HG03039 (cell line): Measurements from ENCODE around the gene PDZRN3.

Source experiments
- ATAC-seq: cut with Tn5 transposase; IDR thresholded peaks from one replicate; pipeline ENCODE4 v1.9.1; 2021; ENCODE audit warnings: mild to moderate bottlenecking, moderate library complexity; ENCODE audit not compliant: unreplicated experiment

The PDZRN3 gene

GRCh38 chr3:73623346-73623745 lies 1.4 kb downstream of the PDZRN3 start:
- ATAC-seq, result no peak

GRCh38 chr3:73622091-73622805 lies 2.5 kb downstream of the PDZRN3 start:
- no peak for ATAC-seq

- no peak for ATAC-seq
These were observed 3.4 kb downstream of the PDZRN3 start for GRCh38 chr3:73621388-73621787.

DNA sequence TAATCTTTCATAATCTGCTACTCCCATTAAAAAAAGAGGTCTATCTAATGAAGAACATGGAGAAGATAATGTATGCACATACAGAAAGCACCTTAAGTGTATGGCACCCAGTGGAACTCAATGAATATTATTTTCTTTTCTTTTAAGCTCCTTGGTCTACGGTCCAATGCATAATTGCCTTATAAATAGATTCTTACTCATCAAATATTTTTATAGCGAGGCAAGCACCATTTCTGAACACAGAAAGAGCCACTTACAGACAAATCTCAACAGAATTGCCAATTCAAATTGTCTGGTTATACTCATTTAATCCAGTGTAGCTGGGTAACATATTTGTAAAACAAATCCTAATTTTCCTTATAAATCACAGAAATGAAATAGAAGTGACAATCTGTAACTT lies 6.3 kb downstream of the PDZRN3 start:
- ATAC-seq, result no peak

- ATAC-seq, result no peak
These were observed 8.7 kb downstream of the PDZRN3 start for GRCh38 chr3:73616056-73616455.

GRCh38 chr3:73614419-73614818 lies 10.3 kb downstream of the PDZRN3 start:
- no peak for ATAC-seq

- ATAC-seq, result no peak
These were observed 13.6 kb downstream of the PDZRN3 start for GRCh38 chr3:73611176-73611575.

GRCh38 chr3:73610493-73610892 lies 14.2 kb downstream of the PDZRN3 start:
- ATAC-seq, result no peak

DNA sequence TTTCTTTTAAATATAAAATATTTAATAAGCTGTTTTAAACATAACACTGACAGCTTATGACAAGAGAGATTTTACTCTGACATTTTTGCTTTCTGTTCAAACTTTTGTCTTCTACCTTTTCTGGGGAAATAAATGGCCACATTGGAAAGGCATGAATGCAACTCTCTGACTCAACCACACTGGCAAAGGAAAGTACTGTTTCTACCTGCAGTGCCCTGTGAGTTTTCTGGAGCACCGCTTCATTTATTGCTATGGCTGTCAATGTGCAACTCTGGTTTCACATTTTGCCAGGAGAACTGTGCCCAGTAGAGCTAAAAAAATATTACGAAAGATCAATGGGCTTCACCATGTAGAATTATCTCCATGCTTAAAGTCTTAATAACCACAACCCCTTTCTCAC lies 15.1 kb downstream of the PDZRN3 start:
- no peak for ATAC-seq

DNA sequence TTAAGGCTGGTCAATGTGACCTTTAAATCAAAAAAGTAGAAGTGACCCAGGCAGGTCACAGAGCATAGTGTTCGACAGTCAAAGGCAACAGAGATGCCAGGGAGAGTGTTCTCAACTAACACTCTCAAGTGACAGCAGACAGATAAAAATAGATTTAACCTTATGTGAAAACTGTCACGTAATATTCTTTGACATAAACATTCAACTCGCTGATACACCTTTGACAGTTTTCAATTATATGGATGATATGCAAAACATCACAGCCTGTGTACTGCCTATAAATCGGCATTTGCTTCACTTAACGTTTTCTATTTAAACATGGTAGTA lies 15.5 kb downstream of the PDZRN3 start:
- no peak for ATAC-seq

GRCh38 chr3:73608456-73609314 lies 16.1 kb downstream of the PDZRN3 start:
- ATAC-seq, result no peak

GRCh38 chr3:73605861-73606260 lies 18.9 kb downstream of the PDZRN3 start:
- ATAC-seq, result no peak

DNA sequence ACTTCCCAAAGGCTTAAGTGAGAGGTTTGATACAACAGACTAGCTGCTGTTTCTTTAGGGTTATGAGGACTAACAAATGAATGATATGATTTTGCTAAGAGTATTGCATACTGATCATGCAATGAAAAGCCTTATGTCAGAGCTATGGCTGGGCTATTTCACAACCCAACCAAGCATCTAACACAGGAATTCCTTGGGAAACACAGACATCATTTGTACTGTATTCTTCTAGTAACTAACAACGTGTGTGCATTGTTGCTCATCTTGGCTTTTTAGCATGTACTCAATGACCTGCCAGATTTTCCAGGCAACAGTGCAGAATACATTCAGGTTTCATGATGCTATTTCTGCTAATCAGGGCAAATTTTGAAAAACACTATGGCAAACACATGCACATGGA lies 19.3 kb downstream of the PDZRN3 start:
- ATAC-seq, result no peak

DNA sequence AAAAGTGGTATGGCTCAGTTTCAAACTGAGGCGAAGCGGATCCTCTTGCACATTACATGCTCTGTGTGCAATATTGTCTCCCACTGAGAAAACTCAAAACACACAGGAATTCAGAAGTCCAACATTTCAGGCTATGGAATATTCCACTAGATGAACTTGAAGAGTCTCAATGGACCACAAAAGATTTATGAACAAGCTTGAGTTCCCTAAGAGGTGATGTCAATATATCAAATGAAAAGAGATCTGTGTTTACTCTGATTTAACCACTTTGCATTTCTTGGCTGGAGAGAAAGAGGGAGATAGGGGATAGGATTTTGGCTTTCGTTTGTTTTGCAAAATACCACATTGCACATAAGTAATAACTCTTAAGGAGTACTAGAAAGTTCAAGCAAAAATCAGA lies 20.3 kb downstream of the PDZRN3 start:
- no peak for ATAC-seq

DNA sequence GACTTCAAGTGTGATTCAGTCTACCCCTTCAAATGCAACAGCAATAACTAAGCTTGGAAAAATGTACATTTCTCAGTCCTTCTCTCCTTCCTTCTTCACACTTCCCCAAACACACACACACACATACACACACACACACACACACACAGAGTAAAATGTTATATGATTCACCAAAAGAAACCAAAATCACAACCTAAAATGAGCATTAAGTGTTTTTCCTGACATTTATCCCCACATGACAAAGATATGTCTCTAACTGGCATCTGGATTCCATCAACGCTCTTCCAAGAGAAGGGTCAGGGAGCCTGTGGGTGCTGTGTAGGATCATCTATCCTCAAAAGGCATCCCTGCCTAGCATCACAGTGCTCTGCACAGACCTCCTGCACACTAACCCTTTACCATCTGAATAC lies 21.0 kb downstream of the PDZRN3 start:
- ATAC-seq, result no peak

GRCh38 chr3:73602170-73602569 lies 22.6 kb downstream of the PDZRN3 start:
- ATAC-seq, result no peak

DNA sequence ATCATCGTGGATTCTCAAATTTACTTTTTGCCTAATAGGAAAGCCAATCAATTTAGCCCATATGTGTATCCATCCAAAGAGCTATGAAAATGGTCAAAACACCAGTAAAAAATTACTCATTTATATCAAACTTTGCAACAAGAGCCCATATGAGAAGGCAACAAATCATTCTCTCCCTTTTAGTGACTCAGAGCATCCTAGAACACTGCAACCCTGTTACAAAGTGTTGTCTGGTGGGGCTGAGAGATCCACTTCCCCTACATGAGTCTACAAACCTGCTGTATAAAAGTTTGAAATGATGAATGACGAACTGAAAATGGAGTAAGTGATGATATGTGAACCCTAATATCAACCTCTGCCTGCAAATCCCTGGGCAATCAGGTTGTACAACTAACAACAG lies 23.3 kb downstream of the PDZRN3 start:
- ATAC-seq, result no peak

DNA sequence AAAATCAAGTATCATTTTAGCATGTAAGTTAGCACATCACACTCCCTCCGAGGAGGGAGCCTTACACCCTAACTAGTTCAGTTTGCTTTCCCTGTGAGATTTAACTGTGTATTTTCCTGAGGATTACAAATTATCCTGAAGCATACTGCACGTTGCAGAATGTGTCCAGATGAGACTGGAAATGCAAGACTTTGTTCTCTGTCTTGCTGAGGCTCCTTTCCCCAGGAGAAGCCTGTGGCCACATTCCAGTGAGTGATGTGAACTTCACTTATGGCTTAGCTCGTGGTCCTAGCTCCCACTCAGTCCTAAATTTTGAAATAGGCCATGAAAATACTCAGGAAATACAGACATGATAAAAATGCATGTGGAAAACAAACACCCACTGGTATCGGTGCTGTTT lies 23.7 kb downstream of the PDZRN3 start:
- no peak for ATAC-seq

- no peak for ATAC-seq
These were observed 24.3 kb downstream of the PDZRN3 start for GRCh38 chr3:73600293-73600938.

DNA sequence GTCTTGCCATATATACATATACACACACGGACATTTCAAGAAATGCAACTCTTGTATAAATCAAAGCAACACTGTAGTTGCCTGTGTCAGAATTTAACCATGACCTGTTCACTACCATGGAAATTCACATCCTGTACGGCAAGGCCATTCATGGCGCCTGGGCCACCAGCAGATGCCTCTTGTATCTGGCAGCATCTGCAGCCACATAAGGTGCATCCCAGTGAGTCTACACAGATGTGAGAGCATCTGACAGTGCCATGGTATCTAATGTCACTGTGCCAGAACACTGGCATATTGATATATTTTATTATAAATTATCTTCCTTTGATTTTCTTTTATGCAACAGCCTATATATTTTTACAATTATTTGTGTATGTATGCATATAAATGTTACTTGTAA lies 25.1 kb downstream of the PDZRN3 start:
- ATAC-seq, result no peak

DNA sequence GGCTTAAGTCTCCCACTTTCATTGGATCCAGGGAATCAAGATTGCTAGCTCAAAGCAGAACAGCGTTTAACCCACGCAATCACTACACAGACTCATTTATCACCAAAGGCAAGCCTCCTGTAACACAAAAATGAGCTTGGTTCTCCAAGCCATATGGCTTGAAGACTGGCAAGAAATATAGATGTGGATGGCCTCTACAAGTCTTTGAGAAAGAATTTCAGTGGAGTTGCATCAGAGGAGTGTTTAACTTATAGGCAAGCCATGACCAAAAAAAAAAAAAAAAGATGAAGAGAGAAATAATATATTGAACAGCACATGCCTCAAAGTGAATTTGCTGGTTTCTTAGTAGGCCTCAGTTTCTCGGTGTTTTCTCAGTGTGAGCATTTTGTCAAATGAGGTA lies 27.3 kb downstream of the PDZRN3 start:
- no peak for ATAC-seq
